HEK293T (cell line): ENCODE data around the gene TK2.
"Not testable (repeated sequence)": the region's sequence is repeated elsewhere in the genome, so short reads cannot be mapped to it uniquely, and the experiment has no call there.

Source experiments
- CTCF ChIA-PET: fragments of 350-600 bp; formaldehyde crosslinking; extraction: SDS; loops from one replicate; lab custom pipeline; 2021; ENCODE audit warnings: antibody characterized with exemption, inconsistent platforms; lab: Yijun Ruan, JAX
- POLR2A ChIA-PET: fragments of 350-600 bp; formaldehyde crosslinking; extraction: SDS; loops from one replicate; lab custom pipeline; 2020; ENCODE audit warnings: antibody characterized with exemption, inconsistent platforms; lab: Yijun Ruan, JAX
- DNase-seq: peaks from one replicate; pipeline ENCODE4 v3.0.0; 2012; ENCODE audit warnings: mixed read lengths; ENCODE audit errors: extremely low spot score
- ARNT ChIP-seq: fragments of 450-650 bp; IDR thresholded peaks from 2 replicates; pipeline ENCODE4 v1.6.1; 2017; ENCODE audit warnings: mild to moderate bottlenecking
- BHLHE40 ChIP-seq: fragments of 450-650 bp; IDR thresholded peaks from 2 replicates; pipeline ENCODE4 v1.6.1; 2016; ENCODE audit warnings: mild to moderate bottlenecking, moderate library complexity, borderline replicate concordance
- CTBP1 ChIP-seq: fragments of 450-650 bp; IDR thresholded peaks from 2 replicates; pipeline ENCODE4 v1.6.1; 2016; ENCODE audit warnings: borderline replicate concordance
- ELF4 ChIP-seq: fragments of 450-650 bp; IDR thresholded peaks from 2 replicates; pipeline ENCODE4 v1.6.1; 2017; ENCODE audit warnings: antibody characterized with exemption
- FOXA1 ChIP-seq: fragments of 450-650 bp; IDR thresholded peaks from 2 replicates; pipeline ENCODE4 v1.6.1; 2016; ENCODE audit warnings: mild to moderate bottlenecking
- FOXK2 ChIP-seq: fragments of 450-650 bp; IDR thresholded peaks from 2 replicates; pipeline ENCODE4 v1.6.1; 2016; ENCODE audit warnings: mild to moderate bottlenecking
- FOXM1 ChIP-seq: fragments of 450-650 bp; IDR thresholded peaks from 2 replicates; pipeline ENCODE4 v1.6.1; 2017; ENCODE audit warnings: mild to moderate bottlenecking, borderline replicate concordance
- HDGF ChIP-seq: fragments of 450-650 bp; IDR thresholded peaks from 2 replicates; pipeline ENCODE4 v1.6.1; 2017; ENCODE audit warnings: antibody characterized with exemption, borderline replicate concordance
- L3MBTL2 ChIP-seq: fragments of 450-650 bp; conservative IDR thresholded peaks from 2 replicates; pipeline ENCODE4 v1.6.1; 2016; ENCODE audit warnings: mild to moderate bottlenecking
- LEF1 ChIP-seq: fragments of 450-650 bp; IDR thresholded peaks from 2 replicates; pipeline ENCODE4 v1.6.1; 2017; ENCODE audit warnings: mild to moderate bottlenecking, borderline replicate concordance
- NFRKB ChIP-seq: fragments of 450-650 bp; IDR thresholded peaks from 2 replicates; pipeline ENCODE4 v1.6.1; 2016; ENCODE audit warnings: mild to moderate bottlenecking, moderate library complexity
- PKNOX1 ChIP-seq: fragments of 450-650 bp; IDR thresholded peaks from 2 replicates; pipeline ENCODE4 v1.6.1; 2016
- SP1 ChIP-seq: fragments of 450-650 bp; IDR thresholded peaks from 2 replicates; pipeline ENCODE4 v1.6.1; 2017
- SUZ12 ChIP-seq: fragments of 450-650 bp; IDR thresholded peaks from 2 replicates; pipeline ENCODE4 v1.6.1; 2016; ENCODE audit warnings: mild to moderate bottlenecking
- TARDBP ChIP-seq: fragments of 450-650 bp; IDR thresholded peaks from 2 replicates; pipeline ENCODE4 v1.6.1; 2016
- ZNF384 ChIP-seq: fragments of 450-650 bp; IDR thresholded peaks from 2 replicates; pipeline ENCODE4 v1.6.1; 2016

The TK2 gene

GRCh38 chr16:66508248-66508913 is 41.5 kb downstream of the TK2 start:
- ChIA-PET POLR2A (no interaction called here), CTCF (interaction anchor here (0.8 kb wide), 1 partner anchor 151 kb away, joined by 3 read pairs; no protein-coding TSS in a partner anchor)
- TF ChIP-seq FOXA1 (no peak), LEF1 (no peak)
- DNase-seq: no peak

- no peak for DNase-seq
- ChIA-PET CTCF (interaction anchor here (0.8 kb wide), 1 partner anchor 150 kb away, joined by 3 read pairs; no protein-coding TSS in a partner anchor), POLR2A (no interaction called here)
- TF ChIP-seq L3MBTL2 (no peak), FOXA1 (no peak), NFRKB (no peak), BHLHE40 (no peak), TARDBP (no peak), FOXK2 (no peak), SUZ12 (no peak), HDGF (no peak), ZNF384 (no peak), SP1 (no peak), LEF1 (no peak), PKNOX1 (no peak), ARNT (no peak), ELF4 (no peak)
Measured at GRCh38 chr16:66507731-66508239, 42.1 kb downstream of the TK2 start.

GRCh38 chr16:66503612-66504011 is 46.3 kb downstream of the TK2 start:
- no peak for TF ChIP-seq LEF1
- ChIA-PET CTCF (no interaction called here), POLR2A (interaction anchor here (0.6 kb wide), 1 partner anchor 96 kb away, joined by 4 read pairs; no protein-coding TSS in a partner anchor)
- DNase-seq: no peak

GRCh38 chr16:66503030-66503429 is 46.9 kb downstream of the TK2 start:
- ChIA-PET POLR2A (interaction anchor here (0.6 kb wide), 1 partner anchor 96 kb away, joined by 4 read pairs; no protein-coding TSS in a partner anchor), CTCF (interaction anchor here (0.5 kb wide), 1 partner anchor 627 kb away, joined by 3 read pairs; no protein-coding TSS in a partner anchor)
- no peak for DNase-seq
- TF ChIP-seq NFRKB (no peak), FOXA1 (no peak), ARNT (no peak), PKNOX1 (no peak), ZNF384 (no peak), HDGF (no peak), SP1 (no peak)

GRCh38 chr16:66502020-66502913 is 47.7 kb downstream of the TK2 start:
- TF ChIP-seq SP1 (no peak), ZNF384 (no peak), HDGF (no peak), CTBP1 (no peak), FOXK2 (no peak), SUZ12 (no peak), ARNT (no peak), FOXA1 (no peak), BHLHE40 (no peak), FOXM1 (no peak), NFRKB (no peak)
- CTCF ChIA-PET: interaction anchor here (0.5 kb wide), 1 partner anchor 628 kb away, joined by 3 read pairs; no protein-coding TSS in a partner anchor
- POLR2A ChIA-PET: no interaction called here
- no peak for DNase-seq

GRCh38 chr16:66501563-66501962 is 48.4 kb downstream of the TK2 start:
- CTCF ChIA-PET, POLR2A ChIA-PET, DNase-seq: not testable (repeated sequence)

GRCh38 chr16:66497921-66498320 is 52.0 kb downstream of the TK2 start:
- POLR2A ChIA-PET, DNase-seq, CTCF ChIA-PET: not testable (repeated sequence)

- CTCF ChIA-PET, DNase-seq, POLR2A ChIA-PET: not testable (repeated sequence)
Measured at GRCh38 chr16:66496226-66496625, 53.7 kb downstream of the TK2 start.
